HG03196 (cell line): ENCODE results near the gene LRP8.

Experiments
- ATAC-seq: cut with Tn5 transposase; IDR thresholded peaks from one replicate; pipeline ENCODE4 v1.9.1; 2021; ENCODE audit not compliant: unreplicated experiment

The LRP8 gene

DNA sequence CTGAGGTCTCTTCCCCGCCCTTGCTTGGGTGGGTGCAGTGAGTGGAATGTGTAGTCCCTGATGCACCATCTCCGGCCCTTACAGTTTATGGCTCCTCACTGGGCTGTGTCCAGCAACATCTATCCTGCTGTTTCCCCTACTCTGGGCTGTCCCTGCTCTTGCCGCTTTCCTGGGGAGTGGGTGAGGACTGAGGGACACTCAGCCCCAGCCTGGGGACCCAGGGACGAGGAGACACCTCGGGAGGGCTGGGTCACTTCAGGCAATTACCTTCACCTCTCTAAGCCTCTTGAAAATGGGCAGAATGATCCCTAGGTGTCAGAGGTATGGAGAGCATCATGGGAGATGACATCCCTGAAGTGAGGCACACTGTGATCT lies 13.6 kb upstream of the LRP8 start:
- no peak for ATAC-seq

DNA sequence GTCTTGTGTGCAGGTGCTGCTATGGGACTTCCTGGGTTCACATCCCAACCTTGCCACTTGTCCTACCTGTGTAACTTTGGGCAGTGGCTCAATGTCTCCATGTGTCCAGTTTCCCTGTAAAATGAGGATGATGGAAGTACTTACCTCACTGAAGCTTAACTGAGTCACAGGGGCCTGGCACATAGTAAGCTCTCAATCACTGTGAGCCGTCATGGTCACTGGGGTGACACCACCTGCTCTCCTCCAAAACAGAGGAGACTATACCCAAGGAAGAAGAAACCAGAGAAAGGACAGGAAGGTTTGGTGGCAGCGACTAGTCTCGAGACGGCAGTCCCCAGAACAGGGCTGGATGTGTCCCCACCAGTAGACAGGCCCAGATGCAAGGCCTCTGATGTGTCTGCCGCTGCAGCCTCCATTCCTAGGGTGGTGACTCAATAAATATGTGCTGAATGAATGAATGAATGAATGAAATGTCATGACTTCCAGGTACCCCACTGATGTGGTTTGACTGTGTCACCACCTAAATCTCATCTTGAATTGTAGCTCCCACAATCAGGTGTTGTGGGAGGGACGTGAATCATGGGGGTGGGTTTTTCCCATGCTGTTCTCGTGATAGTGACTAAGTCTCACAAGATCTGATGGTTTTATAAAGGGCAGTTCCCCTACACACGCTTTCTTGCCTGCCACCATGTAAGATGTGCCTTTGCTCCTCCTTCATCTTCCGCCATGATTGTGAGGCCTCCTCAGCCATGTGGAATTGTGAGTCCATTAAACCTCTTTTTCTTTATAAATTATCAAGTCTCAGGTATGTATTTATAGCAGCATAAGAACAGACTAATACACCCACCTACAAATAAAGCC lies 13.0 kb upstream of the LRP8 start:
- ATAC-seq = no peak

DNA sequence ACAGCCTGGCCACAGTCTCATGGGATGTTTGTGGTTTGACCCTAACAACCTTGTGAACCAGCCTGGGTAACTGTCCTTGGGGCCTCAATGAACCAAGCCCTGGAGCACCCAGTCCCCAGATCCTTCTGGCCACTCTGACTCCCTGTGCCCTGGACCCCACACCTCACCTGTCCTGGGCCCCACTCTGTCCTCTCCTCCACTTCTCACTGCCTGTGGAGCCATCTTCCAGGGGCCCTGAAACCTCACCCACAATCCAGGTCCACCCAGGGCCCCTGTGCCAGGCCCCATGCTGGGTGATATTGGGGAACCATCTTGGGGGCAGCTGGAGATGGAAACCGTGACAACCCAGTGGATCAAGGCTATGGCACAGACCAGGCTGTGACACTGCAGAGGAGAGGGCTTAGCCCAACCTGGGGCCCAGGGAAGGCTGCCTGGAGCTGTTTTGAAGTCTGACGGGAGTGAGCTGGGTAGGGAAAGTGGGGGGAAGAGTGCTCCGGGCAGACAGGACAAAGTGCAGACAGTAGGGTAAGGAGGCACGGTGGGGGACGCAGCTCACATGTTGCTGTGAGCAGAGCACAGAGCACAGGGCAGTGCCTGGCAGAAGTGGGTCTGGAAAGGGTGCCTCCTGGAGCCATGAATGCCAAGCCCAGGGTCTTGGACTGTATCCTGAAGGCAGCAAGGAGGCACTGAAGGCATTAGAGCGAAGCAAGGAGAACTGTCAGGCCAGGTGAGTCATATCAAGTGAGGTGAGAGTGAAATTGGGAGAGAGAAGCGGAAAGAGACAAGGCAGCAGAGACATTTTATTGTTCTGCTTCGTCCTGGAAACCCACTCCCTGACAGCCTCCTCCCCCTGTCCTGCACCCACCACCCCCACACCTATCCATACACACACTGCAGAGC lies 12.1 kb upstream of the LRP8 start:
- ATAC-seq = no peak

DNA sequence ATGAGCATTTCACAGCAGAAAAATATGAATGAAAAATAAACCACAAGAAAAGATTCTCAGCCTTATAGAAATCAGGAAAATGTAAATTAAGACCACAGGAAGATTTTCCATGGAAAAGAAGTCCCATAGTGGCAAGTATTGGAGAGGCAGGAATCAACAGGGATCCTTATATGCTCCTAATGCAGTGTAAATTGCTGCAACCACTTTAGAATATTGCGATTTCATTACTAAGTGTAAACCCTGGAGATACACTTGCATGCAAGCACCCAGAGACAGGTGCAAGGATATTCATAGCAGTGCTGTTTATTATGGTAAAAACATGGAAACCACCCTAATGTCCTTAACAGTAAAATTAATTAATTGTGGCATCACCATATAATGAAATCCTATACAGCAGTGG lies 10.6 kb upstream of the LRP8 start:
- no peak for ATAC-seq

DNA sequence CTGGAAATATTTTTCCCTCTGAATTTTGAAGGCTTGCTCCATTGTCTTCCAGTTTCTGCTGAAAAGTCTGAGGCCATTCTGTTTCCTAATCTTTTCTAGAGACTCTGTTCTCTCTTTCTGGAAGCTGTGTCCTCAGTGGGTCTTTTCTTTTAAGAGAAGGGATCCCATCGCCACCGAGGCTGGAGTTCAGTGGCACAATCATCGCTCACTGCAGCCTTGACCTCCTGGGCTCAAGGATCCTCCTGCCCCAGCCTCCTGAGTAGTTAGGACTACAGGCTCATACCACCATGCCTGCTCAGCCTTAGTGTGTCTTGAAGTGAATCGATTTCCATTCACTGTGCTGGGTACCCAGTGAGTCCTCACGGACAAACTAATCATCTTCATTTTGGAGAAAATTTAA lies 9.6 kb upstream of the LRP8 start:
- ATAC-seq = no peak

DNA sequence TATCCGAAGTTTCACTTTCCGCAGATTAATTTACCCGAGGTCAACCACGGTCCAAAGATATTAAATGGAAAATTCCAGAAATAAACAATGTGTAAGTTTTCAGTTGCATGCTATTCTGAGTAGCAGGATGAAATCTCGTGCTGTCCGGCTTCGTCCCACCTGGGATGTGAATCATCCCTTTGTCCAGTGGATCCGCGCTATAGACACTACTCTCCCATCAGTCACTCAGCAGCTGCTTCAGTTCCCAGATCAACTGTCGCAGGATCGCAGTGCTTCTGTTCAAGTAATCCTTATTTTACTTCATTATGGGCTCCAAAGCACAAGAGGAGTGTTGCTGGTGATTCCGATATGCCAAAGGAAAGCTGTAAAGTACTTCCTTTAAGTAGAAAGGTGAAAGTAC lies 8.3 kb upstream of the LRP8 start:
- ATAC-seq = no peak

DNA sequence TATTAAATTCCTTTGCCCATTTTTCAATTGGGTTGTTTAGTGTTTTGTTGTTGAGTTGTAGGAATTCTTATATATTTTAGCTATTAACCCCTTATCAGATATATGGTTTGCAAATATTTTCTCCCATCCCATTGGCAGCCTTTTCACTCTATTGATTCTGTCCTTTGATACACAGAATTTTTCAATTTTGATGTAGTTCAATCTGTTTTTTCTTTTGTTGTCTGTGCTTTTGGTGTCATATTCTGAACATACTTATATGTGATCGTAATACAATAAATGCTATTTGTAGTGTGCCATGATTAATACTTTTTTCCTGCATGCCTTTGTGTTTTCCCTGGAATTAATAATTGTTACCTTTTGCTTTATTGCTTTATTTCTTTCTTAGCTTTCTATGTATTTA lies 7.8 kb upstream of the LRP8 start:
- ATAC-seq = no peak

DNA sequence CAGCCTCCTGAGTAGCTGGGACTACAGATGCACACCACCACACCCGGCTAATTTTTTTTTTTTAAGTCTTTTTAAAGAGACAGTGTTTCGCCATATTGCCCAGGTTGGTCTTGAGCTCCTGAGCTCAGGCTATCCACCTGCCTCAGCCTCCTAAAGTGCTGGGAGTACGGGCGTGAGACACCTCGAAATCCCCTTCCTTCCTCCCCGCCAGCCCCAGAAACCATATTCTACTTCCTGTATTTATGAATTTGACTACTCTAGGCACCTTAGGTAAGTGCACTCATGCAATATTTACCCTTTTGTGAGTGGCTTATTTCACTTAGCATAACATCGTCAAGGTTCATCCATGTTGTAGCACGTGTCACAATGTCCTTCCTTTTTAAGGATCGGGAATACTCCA lies 6.9 kb upstream of the LRP8 start:
- ATAC-seq = no peak

DNA sequence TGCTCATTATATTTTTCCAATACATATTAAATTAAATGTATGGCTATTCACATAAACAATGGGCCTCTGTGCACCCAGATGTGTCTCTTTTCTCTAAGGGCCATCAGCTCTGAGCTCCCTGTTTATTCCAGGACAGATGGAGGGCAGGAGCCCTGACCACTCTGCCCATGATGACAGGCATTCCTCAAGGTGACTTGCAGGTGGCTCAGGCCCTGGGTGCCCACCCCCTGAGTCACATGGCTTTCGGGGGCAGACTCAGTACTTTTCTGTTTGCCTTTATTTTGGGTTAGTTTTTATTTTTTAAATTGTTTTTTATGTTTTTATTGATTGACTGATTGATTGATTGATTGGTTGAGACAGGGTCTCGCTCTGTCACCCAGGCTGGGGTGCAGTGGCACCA lies 6.4 kb upstream of the LRP8 start:
- ATAC-seq = no peak

DNA sequence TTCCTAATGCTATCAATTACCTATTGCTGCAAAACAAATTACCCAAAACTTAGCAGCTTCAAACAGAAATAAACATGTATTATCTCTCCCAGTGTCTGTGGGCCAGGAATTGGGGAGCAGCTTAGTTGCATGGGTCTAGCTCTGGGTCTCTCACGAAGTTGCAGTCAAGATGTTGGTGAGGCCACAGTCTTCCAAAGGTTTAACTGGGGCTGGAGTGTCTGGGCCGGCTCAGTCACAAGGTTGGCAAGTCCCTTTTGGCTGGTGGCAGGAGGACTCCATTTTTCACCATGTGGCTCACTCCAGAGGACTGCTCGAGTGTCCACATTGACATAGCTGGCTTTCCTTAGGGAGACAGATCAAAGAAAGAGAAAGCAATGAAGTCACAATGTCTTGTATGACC lies 5.0 kb upstream of the LRP8 start:
- ATAC-seq = no peak

DNA sequence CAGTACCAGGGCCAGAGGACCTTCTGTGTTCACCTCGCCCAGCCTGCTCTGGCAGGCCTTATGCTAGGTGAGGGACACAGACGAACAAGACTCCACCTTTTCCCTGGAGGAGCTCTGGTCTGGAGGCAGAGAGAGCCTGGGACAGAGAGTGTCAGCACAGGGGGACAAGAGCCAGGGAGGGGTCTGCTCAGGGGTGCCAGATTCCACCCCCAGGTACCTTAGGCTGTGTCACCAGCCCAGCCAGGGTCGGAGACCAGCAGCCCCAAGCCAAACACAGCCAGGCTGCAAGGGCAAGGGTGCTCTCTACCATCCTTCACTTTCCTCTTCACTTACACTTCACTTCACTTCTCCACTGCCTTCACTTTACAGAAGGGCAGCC lies 4.3 kb upstream of the LRP8 start:
- no peak for ATAC-seq

DNA sequence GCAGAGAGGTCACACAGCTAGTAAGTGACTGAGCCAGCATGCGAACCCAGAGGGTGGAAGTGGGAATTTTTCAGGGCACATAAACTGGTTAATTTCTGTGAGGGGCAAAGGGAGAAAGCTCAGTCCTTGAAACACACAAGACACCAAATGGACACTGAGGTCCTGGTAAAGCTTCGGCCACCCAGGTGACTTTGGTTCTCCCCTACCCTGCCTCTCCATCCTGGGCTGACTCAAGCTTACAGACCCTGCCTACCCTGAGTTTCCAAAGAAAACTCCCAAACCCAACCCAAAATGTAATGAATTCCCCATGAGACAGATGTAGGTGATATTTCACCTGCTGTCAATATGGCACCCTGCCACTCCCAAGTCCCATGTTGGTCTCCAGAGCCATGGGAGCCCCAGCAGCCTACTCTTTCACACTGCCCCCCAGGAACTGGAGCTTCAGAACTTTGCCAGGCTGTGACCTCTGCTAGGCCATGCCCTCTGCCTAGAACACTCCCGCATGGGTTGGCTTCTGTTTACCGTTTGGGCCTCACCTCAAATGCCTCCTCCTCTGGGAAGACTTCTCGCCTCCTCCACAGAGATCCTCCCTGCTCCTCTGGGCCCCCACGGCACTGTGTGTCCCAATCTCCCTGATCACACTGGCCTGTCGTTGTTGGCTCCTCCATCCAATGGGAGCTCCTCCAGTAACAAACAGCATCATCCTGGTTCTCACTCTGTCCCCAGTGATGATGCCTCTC lies 3.7 kb upstream of the LRP8 start:
- ATAC-seq = no peak

DNA sequence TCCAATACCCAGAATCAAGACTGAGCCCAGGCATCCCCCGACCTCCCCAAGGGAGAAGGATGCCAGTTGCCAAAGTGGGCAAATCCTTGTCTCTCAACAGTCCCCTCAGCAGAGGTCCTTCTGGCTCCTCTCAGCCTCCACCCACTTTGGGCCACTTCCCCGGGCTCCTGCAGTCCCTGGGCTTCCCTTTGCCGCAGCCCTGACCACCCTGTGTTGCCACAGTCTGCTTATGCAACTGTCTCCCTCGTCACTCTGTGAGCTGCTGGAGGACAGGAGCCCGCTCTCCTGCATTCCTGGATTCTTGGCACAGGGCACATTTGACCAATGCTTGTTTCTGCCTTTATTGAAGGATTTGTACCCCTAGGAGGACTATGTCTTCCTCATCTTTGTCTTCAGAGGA lies 2.9 kb upstream of the LRP8 start:
- ATAC-seq = no peak

DNA sequence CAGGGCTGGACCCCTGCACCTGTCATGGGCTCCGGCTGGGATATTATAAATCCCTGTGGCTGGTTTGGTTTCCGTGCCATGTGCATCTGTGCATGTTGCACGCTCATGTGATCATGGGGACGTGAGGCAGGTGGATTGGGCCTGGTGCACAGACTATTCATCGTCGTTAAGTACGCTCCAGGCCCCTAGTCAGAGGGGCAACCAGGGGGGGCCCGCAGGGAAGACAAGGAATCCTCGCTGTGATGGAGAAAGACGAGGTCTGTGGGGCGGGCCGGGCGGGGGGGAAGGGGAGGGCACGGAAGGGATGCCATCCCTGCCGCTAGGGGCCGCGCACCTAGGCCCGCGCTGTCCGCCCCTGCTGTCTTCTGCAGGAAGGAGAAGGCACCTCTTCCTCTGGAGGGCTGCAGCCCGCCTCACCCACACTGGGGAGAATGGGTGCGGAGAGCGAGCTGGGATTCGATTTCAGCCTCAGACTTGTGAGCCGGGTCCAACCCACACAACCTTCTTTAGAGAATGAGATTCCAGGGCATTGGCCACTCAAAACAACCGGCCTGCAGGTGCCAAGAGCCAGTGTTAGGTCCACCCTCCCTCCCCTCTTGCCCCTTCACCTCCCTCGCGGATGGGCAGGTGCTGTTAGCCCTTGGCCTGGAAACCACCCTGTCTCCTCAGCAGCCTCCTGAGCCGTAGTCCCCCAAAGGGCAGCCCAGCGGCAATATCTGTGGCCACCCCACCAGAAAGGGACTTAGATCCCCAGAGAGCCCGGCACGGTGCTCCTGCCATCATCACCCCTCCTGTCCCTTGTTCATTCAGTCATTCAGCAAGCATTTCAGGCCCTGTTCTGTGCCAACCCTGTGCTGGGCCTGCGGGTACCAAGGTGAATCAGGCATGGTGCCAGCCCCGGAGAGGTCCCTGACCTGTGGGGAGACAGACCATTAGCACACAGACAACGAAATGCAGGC lies 950 bp upstream of the LRP8 start:
- ATAC-seq = no peak

DNA sequence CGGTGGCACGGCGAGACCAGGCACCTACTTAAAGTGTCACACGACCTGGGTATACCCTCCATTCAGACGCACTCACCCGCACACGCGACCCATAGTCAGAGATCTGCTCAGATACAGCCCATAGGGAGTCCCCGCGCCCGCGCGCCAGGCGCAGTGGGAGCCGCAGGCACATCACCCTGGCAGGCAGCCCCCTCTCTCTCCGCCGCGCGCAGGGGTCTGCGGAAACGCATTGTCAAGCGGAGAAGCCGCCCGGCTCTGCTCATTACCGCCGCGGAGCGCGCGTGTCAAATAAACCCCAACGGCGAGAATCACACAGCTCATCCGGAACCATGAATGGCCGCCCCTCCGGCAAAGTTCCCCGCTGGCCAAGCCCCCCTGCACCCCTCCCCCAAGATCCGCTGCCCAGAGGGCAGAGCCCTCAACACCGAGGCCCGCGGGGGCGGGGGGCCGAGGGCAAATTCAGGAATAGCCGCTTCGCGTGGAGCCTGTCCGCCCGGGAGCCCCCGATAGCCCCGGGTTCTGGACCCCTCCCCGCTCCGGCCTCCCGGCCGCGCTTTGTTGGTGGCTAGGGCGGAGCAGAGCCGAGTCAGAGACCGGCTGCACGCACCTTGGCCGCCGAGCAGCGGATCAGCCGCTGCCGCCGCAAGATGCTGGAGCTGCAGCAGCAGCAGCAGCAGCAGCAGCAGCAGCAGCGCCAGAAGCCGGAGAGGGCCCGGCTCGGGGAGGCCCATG lies 522 bp downstream of the LRP8 start:
- ATAC-seq = no peak

DNA sequence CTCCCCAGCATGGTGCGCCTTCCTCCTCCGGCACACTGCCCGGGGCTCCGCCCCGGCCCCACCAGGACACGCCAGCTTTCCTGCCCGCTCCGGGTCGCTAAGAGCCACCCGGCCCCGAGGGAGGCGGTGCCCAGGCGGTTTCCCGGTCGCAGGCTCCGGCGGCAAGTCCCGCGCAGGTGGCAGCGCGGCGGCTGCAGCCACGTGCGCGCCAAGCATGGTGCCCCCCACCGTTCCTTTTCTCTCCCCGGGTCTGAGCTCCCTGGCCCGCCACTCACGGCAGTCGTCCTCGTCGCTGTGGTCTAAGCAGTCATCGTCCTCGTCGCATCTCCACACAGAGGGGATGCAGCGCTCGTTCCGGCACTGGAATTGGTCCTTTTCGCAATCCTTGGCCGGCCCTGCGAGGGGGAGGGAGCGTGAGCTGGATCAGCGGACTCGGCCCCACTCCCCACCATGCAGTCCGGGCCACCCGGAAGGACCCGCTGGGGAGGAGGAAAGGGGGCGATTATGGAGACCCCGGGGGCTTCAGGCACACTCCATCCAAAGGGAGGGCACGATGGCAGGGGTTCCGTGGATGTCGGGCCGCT lies 1.2 kb downstream of the LRP8 start:
- ATAC-seq = peak; percentile 27

DNA sequence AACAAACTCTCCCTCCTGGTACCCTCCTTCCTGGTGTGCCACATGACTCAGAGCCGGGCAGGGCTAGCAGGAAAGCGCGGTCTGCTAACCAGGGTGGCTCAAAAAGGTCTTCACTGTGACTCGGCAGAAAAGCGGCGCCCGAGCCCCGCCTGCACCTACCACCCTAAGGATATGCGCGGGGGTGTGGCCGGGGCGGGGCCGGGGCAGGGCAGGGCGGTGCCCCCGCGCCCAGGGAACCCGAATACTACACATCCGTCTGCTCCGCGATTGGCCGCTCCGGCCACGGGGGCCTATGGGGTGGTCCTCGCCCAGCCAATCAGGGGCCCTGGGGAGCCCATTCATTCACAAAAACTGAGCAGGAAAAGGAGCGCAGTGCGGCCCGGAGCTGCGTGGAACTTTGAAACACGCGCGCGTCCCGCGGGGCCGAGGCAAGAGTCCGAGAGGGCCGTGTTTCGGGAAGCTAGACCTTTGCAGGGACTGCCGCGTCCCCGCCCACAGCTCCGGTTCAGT lies 1.7 kb downstream of the LRP8 start:
- ATAC-seq = peak; percentile 78

DNA sequence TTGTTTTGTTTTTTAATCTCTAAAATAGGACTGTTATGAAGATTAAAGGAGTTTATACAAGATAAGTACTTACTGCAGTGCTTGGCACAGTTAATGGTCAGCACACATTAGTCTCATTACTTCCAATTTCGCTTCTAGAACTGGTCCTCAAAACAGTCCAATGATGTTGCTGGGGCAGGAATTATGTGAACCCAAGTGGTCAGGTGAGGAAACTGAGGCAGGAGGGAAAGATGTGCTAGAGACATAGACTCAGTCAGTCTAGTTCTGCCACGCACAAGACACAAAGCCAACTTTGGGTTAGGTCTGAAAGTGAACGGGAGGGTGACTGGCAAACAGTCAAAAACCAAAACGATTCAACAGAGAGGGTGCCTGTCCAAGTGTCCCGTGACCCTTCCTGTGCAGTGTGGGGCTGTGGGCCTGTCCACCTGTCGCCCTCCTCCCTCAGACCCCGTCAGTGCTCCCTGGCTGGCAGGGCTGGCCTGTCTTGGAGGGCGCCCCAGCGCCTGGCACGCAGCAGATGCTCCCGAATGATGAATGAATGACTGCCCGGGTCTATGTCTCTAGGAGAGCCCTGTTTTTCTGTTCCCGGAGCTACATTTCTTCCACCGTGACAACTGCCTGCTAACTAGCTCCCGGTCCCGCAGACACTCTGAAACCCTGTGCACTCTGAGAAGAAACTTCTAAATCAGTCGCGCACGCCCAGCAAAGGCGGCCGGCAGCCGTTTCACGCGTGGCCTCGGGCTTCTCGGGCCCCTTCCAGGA lies 2.4 kb downstream of the LRP8 start:
- no peak for ATAC-seq
